Kidney epithelial cell (primary cell): Measurements from ENCODE around the gene KANK4. TPM values are rescaled to one million over a fixed set of nuclear protein-coding genes. Genes with fewer than 3 reads are reported as not detected.
"Not testable (repeated sequence)": the region's sequence is repeated elsewhere in the genome, so short reads cannot be mapped to it uniquely, and the experiment has no call there.

Experiments used
- DNase-seq: peaks from one replicate; pipeline ENCODE4 v3.0.0-alpha.2; 2010; ENCODE audit warnings: low read depth
- H3K27me3 ChIP-seq: 2 replicates; pipeline ENCODE4 v1.6.0; 2011; ENCODE audit warnings: low read length; ENCODE audit not compliant: control insufficient read depth, insufficient read depth
- H3K36me3 ChIP-seq: 2 replicates; pipeline ENCODE4 v1.5.1; 2011; ENCODE audit warnings: low read length; ENCODE audit not compliant: control insufficient read depth, insufficient read depth
- H3K4me3 ChIP-seq: 2 replicates; pipeline ENCODE4 v1.5.1; 2011; ENCODE audit warnings: low read depth, mild to moderate bottlenecking, control low read depth, low read length
- total RNA-seq: library from RNA; depleted of rRNA; stranded (reverse); fragments of >200 nt; gene quantifications from 2 replicates; pipeline ENCODE4 v1.2.3, GENCODE V29; 2015
- TF ChIP-seq, protein P1 (sequence below): IDR thresholded peaks from 2 replicates; pipeline ENCODE4 v1.5.1; 2011; ENCODE audit warnings: mild to moderate bottlenecking, moderate library complexity, low read length, control low read depth, inconsistent platforms; ENCODE audit not compliant: insufficient read depth, poor library complexity, severe bottlenecking

Gene KANK4
- total RNA-seq, 1 donor from 2014 or later: 10.1 TPM

- TF ChIP-seq, protein P1, sequence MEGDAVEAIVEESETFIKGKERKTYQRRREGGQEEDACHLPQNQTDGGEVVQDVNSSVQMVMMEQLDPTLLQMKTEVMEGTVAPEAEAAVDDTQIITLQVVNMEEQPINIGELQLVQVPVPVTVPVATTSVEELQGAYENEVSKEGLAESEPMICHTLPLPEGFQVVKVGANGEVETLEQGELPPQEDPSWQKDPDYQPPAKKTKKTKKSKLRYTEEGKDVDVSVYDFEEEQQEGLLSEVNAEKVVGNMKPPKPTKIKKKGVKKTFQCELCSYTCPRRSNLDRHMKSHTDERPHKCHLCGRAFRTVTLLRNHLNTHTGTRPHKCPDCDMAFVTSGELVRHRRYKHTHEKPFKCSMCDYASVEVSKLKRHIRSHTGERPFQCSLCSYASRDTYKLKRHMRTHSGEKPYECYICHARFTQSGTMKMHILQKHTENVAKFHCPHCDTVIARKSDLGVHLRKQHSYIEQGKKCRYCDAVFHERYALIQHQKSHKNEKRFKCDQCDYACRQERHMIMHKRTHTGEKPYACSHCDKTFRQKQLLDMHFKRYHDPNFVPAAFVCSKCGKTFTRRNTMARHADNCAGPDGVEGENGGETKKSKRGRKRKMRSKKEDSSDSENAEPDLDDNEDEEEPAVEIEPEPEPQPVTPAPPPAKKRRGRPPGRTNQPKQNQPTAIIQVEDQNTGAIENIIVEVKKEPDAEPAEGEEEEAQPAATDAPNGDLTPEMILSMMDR: no peak
These were observed 90.4 kb downstream of the KANK4 start for GRCh38 chr1:62228883-62229187.

GRCh38 chr1:62228136-62228882, 90.9 kb downstream of the KANK4 start:
- Histone ChIP-seq H3K4me3 (no peak overlapping the region), H3K36me3 (no peaks in the 10 kb centered on the region), H3K27me3 (no peaks in the 10 kb centered on the region)
- DNase-seq: no peak
- TF ChIP-seq, protein P1: no peak

More at GRCh38 chr1:62228883-62229187, 90.4 kb downstream of the KANK4 start:
- Histone ChIP-seq H3K4me3 (no peak overlapping the region), H3K36me3 (no peaks in the 10 kb centered on the region), H3K27me3 (no peaks in the 10 kb centered on the region)
- DNase-seq: no peak

GRCh38 chr1:62227496-62227895, 91.7 kb downstream of the KANK4 start:
- no peaks in the 10 kb centered on the region for H3K36me3 ChIP-seq
- no peak for DNase-seq
- H3K27me3 ChIP-seq: no peaks in the 10 kb centered on the region
- no peak overlapping the region for H3K4me3 ChIP-seq
- TF ChIP-seq, protein P1: no peak

DNA sequence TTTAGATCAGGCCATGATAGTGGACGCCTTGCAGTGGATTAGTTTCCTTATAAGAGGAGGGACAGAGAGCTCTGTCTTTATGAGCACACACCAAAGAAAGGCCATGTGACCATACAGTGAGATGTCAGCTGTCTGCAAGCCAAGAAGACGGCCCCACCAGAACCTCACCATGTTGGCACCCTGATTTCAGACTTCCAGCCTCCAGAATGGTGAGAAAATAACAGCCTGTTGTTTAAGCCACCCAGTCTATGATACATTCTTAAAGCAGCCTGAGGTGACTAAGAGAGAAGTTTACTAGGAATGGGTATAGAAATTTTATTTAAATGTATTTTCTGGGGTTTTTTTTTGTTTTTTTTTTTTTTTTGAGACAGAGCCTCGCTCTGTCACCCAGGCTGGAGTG, 95.1 kb downstream of the KANK4 start:
- Histone ChIP-seq H3K27me3 (no peaks in the 10 kb centered on the region), H3K36me3 (no peaks in the 10 kb centered on the region), H3K4me3 (no peak overlapping the region)
- DNase-seq: no peak
- TF ChIP-seq, protein P1: no peak

DNA sequence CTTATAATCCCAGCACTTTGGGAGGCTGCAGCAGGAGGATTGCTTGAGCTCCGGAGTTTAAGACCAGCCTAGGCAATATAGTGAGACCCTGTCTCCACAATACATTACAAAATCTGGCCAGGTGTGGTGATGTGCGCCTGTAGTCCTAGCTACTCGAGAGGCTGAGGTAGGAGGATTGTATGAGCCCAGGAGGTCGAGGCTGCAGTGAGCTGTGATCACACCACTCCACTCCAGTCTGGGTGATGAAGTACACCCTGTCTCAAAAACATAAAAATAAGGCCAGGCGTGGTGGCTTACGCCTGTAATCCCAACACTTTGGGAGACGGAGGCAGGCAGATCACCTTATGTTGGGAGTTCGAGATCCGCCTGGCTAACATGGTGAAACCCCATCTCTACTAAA, 96.9 kb downstream of the KANK4 start:
- Histone ChIP-seq H3K27me3 (no peaks in the 10 kb centered on the region), H3K4me3 (no peak overlapping the region), H3K36me3 (no peaks in the 10 kb centered on the region)
- TF ChIP-seq, protein P1: no peak
- DNase-seq: no peak

DNA sequence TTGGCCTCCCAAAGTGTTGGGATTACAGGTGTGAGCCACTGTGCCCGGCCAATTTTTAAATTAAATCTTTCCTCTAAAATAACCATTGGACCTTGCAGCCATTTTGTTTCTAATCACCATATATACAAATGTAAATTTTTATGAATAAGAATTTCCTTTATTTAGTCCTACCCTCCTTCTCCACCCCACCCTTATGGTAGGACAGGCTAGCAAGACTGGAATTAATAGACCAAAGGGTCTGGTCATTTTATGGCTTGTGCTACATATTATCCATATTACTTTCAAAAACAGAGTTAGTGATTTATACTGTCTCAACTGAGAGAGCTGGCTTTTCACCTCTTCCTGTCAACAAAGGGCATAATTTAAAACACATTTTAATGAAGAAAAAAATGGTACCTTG, 98.1 kb downstream of the KANK4 start:
- Histone ChIP-seq H3K4me3 (no peak overlapping the region), H3K27me3 (no peaks in the 10 kb centered on the region), H3K36me3 (no peaks in the 10 kb centered on the region)
- DNase-seq: no peak
- TF ChIP-seq, protein P1: no peak

DNA sequence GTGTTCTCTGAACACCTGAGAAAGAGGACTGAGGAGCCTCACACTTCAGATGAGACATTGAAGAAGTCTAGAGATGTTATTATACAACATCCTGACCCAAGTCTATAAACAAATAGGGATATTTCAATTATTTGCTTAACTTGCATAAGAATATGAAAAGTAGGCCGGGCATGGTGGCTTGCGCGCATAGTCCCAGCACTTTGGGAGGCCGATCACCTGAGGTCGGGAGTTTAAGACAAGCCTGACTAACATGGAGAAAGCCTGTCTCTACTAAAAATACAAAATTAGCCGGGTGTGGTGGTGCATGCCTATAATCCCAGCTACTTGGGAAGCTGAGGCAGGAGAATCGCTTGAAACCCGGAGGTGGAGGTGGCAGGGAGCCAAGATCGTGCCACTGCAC, 98.8 kb downstream of the KANK4 start:
- not testable (repeated sequence) for H3K36me3 ChIP-seq, DNase-seq, H3K4me3 ChIP-seq, H3K27me3 ChIP-seq
